Right cardiac atrium (tissue), 5 donors: ENCODE measurements around the gene NOTUM. TPM values are rescaled to one million over a fixed set of nuclear protein-coding genes. Genes with fewer than 3 reads are reported as not detected.

Experiments used
- ATAC-seq, 2 donors: fragments of 200-7000 bp; cut with Tn5 transposase; one replicate each; pipeline versions ENCODE4 v1.8.0 to v1.9.1; 2020; ENCODE audit warnings: moderate library complexity in 2 of 2, mild to moderate bottlenecking in 1 of 2
- DNase-seq, 3 donors: peaks; one replicate each; pipeline ENCODE4 v3.0.0-alpha.2; 2020
- H3K27ac ChIP-seq: one replicate; pipeline ENCODE4 v1.5.1; 2013; ENCODE audit warnings: mild to moderate bottlenecking, low read length, control low read depth, moderate library complexity
- H3K27me3 ChIP-seq: one replicate; pipeline ENCODE4 v1.6.1; 2013; ENCODE audit not compliant: control insufficient read depth, insufficient read depth
- H3K4me1 ChIP-seq: one replicate; pipeline ENCODE4 v1.6.1; 2013; ENCODE audit warnings: low read length; ENCODE audit not compliant: control insufficient read depth, insufficient read depth
- H3K4me3 ChIP-seq: one replicate; pipeline ENCODE4 v1.5.1; 2013; ENCODE audit warnings: low read length, control low read depth
- H3K9me3 ChIP-seq: one replicate; pipeline ENCODE4 v1.6.1; 2013; ENCODE audit warnings: low read length; ENCODE audit not compliant: control insufficient read depth
- WGBS: extraction: QIAGEN DNeasy Blood & Tissue Kit; methylation state at CpG from one replicate; pipeline ENCODE4 v1.1.7; 2013; 5-methylcytosine and 5-hydroxymethylcytosine counted together
- intact Hi-C, 4 donors: fragments of 100-400 bp; cut with DNase I; formaldehyde crosslinking; loops; one replicate each; pipeline versions ENCODE4 v1.11.0 to v1.14.0; 2022 to 2023
- polyA plus RNA-seq: library from polyadenylated mRNA; stranded (reverse); fragments of 200-250 nt; gene quantifications from one replicate; pipeline ENCODE4 v1.2.3, GENCODE V29; 2013
- total RNA-seq, 4 donors: library from RNA; stranded (reverse); fragmentation: NEBNext Ultra II Directional; extraction: Animal tissue kit (Norgen Biotek cat#: 25700); gene quantifications; one replicate each; pipeline ENCODE4 v1.2.1, GENCODE V29; 2021
- donor health status: healthy with polysubstance abuse.
- donor health status: DM: no; HTN: yes; CAD: no.
- donor health status: DM: no; HTN: no; CAD: no.
- donor health status: DM: no; HTN: yes; CAD: no; lungs with severe emphysema.
- donor health status: DM: yes; HTN: yes; CAD: no.

Gene NOTUM
- total and polyA plus RNA-seq, 5 donors = 0.05 TPM; not detected in 4

DNA sequence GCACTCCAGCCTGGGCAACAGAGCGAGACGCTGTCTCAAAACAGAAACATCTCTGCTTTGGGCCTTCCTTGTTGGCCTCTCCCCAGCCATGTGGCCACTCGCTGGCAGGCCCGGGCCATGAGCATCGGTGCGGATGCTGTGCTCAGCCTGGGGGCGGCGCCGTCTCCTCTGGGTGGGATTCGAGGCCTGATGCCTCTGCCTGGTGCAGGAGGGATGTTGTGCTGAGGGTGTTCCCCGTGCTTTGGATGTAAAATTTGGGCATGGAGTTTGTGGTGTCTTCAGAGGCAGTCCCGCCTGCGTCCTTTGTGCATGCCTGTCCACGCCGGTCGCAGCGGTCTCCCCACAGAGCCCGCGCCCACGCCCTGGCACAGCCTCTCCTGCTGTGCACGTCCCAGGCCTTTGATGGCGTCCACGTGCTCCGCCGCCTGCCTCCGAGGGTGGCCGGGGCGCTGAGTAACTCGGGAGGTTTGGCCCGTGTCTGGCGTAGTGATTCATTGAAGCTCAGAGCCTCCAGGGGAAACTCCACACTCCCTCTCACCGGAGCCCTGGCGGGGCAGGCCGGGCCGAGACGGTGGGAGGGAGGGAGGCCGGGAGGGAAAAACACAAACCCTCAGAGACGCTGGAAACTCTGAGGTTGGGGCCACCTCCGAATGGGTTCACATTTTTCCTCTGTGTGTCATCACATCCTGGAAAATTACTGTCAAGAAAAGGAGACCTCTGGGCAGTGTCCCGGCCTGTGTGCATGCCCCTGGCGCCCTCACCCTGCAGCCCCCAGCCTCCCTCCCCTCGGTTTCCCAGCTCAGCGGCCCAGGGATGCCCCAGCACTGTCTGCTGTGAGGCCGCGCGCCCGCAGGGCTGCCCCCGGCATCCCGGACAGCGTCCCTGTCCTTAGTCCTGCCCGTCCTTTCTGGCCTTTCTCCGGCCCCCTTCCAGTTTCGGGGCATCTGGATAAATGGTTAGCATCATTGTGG, 42.7 kb upstream of the NOTUM start:
- Histone ChIP-seq H3K4me1 (no peaks in the 10 kb centered on the region), H3K27ac (no peak overlapping the region), H3K27me3 (no peaks in the 10 kb centered on the region), H3K9me3 (no peaks in the 10 kb centered on the region), H3K4me3 (no peak overlapping the region)
- 59% methylated on average over 53 of the region's 53 CpGs for WGBS
- intact Hi-C loops = no loop called here
- DNase-seq = peak; percentile 77 to 82 (median 79)
- ATAC-seq = peak; percentile 45 to 83

DNA sequence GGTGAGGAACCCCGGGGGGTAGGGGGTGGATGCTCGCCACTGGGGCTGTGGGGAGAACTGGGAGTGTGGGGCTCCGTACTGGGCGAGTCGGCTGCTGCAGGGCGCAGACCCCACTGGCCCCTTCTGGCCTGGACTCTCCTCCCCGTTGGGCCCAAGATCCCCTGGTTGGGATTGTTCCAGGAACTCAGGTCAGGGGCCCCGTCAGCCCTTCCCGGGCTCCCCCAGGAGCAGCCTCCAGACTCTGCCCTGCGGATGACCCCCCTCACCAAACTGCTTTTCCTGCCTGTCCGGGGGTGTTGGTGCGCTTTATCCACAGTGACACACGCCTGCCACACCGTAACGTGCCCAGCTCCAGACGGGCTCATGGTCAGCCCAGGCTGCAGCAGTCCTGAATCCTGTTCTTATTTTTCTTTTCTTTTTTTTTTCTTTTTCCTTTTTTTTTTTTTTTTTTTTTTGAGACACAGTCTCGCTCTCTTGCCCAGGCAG, 40.6 kb upstream of the NOTUM start:
- no peak overlapping the region for H3K4me3 ChIP-seq
- DNase-seq = no peak
- no peak for ATAC-seq
- 81% methylated on average over 17 of the region's 17 CpGs for WGBS
- no peaks in the 10 kb centered on the region for H3K27me3 ChIP-seq
- intact Hi-C loops = no loop called here
- H3K9me3 ChIP-seq = no peaks in the 10 kb centered on the region
- no peaks in the 10 kb centered on the region for H3K4me1 ChIP-seq
- H3K27ac ChIP-seq = no peak overlapping the region

DNA sequence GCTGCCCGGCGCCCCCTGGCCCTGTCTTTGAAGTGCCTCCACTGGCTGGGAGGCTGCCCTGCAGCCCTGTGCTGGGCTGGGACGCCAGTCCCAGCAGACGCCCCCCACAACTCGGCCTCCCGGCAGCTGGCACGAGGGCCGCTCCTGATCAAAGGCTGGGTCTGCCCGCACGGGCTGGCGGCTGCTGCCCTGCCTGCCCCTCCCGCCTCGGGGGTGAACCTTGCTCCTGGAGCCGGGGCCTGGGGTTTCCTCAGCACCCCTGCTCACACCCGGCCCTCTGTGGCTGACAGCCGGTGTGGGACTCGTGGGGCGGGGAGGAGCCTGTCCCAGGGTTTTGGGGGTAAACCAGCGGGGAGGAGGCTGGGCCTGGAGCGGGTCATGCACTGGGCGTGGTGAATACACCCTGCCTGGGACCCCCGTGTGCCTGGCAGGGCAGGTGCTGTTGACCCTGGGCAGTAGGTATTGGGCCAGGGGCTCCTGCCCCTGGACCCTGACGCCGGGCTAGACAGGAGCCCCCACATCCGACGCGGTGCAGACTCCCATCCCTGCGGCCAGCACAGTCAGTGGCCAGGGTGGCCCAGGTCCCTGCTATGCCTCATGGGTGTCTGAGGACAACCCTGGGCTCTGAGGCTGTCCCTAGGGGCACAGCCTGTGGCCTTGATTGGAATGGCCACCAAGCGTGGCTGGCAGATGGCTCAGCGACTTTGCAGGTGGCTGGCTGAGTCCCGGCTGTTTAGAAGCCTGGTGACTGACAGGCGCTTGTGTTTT, 40.0 kb upstream of the NOTUM start:
- Histone ChIP-seq H3K9me3 (no peaks in the 10 kb centered on the region), H3K27ac (no peak overlapping the region), H3K27me3 (no peaks in the 10 kb centered on the region), H3K4me1 (no peaks in the 10 kb centered on the region), H3K4me3 (no peak overlapping the region)
- intact Hi-C loops = no loop called here
- WGBS = 89% methylated on average over 32 of the region's 32 CpGs
- DNase-seq = no peak
- ATAC-seq = no peak

DNA sequence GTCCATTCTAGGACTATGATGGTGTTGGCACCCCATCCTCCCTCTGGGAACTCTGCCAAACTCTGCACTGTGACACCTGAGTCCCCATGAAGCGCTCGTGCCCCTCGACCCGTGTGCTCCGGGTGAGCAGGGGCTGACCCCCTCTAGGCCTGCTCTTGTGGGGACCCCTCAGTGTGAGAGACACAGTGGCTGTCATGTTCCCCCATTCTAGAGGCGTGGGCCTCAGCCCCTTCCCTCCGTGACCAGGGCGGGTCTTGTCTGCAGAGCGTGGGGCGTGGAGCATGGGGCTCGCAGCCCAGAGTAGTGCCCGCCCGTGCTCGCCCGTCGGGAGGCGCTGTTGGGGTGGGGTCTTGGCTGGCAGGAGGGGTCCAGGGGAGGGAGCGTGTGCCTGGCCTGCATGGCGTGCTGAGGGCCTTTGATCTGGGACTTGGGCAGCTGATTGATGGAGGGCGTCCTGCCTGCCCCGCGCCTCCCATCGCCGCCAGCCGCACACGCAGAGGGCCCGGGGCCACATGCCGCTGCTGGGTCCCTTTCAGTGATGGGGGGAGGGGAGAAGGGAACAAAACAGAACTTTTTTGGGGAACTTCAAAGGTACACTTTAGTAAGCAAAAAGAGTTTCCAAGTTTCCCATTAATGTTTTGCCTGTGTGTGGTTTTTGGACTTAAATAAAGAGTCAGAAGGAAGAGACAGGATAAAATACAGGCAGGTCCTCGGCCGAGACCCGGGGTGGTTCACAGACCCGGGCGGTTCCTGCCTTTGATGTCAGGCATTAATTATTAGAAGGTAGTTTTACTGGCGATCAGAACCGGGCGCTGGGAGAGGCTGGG, 39.2 kb upstream of the NOTUM start:
- Histone ChIP-seq H3K27me3 (no peaks in the 10 kb centered on the region), H3K4me1 (no peaks in the 10 kb centered on the region), H3K27ac (no peak overlapping the region), H3K9me3 (no peaks in the 10 kb centered on the region), H3K4me3 (no peak overlapping the region)
- intact Hi-C loops = no loop called here
- WGBS = 88% methylated on average over 36 of the region's 36 CpGs
- ATAC-seq = no peak
- no peak for DNase-seq

DNA sequence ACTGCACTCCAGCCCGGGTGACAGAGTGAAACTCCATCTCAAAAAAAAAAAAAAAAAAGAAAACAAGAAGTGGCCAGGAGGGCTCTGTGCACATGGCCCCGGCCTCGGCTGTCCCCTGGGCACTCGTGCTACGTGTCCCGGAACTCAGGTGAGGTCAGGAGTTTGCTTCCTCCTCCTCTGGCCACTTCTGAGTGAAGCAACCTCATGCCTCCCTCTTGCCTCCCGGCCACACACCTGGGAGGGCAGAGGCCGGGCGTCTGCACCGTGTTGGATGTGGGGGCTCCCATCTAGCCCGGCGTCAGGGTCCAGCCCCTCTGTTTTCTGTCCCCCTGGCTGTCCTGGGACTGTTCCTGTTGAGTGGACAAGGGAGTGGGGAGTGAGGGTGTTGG, 38.6 kb upstream of the NOTUM start:
- no peaks in the 10 kb centered on the region for H3K4me1 ChIP-seq
- DNase-seq (no peak), ATAC-seq (no peak)
- 88% methylated on average over 12 of the region's 12 CpGs for WGBS
- no peak overlapping the region for H3K27ac ChIP-seq
- no peaks in the 10 kb centered on the region for H3K9me3 ChIP-seq
- intact Hi-C loops = no loop called here
- no peak overlapping the region for H3K4me3 ChIP-seq
- no peaks in the 10 kb centered on the region for H3K27me3 ChIP-seq

DNA sequence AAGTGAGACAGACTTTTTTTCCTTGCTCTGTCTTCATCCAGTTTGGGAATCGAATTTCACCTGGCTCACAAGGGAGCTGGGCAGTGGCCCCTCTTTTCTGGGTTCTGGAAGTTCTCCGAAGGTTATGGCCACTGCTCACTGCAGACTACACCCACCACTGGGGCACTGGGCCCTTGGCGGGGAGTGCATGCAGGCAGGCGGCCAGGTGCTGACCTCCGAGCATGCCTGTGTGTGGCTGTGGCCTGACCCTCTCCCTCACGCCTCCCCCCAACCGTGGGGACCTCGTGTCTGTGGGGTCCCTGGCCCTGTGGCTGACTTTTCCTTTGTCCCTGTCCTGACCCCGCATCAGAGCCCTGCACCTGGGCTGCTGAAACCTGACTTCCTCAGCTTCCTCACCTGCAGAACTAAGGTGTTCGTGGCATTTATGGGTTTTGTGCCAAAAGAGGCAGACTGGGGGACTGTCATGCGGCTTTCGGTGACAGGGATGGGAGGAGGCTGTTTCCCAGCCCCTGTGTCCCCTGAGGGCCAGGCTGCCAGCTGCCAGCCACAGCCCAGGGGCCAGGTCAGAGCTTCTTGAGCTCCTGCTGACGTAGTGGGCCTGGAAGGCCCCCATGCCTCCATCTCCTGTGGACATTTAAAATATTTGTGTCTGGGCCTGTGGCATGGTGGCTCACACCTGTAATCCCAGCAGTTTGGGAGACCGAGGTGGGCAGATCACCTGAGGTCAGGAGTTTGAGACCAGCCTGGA, 37.9 kb upstream of the NOTUM start:
- H3K27ac ChIP-seq = no peak overlapping the region
- no peak overlapping the region for H3K4me3 ChIP-seq
- intact Hi-C loops = no loop called here
- WGBS = 89% methylated on average over 14 of the region's 14 CpGs
- no peaks in the 10 kb centered on the region for H3K27me3 ChIP-seq
- no peaks in the 10 kb centered on the region for H3K9me3 ChIP-seq
- no peaks in the 10 kb centered on the region for H3K4me1 ChIP-seq
- ATAC-seq = no peak
- peak in 2 of 3 donors; percentile 24 to 40 for DNase-seq

DNA sequence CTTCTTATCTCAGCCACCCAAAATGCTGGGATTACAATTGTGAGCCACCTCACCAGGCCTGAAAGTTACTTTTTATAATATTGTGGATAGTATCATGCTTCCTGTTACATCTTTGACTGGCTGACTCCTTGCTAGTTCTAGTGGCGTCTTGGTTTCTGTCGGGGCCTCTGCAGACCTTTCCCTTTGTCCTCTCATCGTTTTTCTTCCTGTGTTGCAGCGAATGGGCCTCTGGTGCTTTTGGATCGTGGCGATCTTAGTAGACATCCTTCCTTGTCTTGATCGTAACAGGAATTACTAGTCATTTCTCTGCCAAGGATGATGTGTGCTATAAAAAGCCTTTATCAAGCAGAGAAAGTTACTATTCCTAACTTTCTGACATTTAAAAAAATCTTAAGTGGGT, 37.2 kb upstream of the NOTUM start:
- H3K9me3 ChIP-seq = no peaks in the 10 kb centered on the region
- H3K27me3 ChIP-seq = no peaks in the 10 kb centered on the region
- no peak overlapping the region for H3K4me3 ChIP-seq
- ATAC-seq (no peak), DNase-seq (peak in 1 of 3 donors; percentile 3)
- intact Hi-C loops = no loop called here
- 67% methylated on average over 7 of the region's 7 CpGs for WGBS
- no peak overlapping the region for H3K27ac ChIP-seq
- H3K4me1 ChIP-seq = no peaks in the 10 kb centered on the region

DNA sequence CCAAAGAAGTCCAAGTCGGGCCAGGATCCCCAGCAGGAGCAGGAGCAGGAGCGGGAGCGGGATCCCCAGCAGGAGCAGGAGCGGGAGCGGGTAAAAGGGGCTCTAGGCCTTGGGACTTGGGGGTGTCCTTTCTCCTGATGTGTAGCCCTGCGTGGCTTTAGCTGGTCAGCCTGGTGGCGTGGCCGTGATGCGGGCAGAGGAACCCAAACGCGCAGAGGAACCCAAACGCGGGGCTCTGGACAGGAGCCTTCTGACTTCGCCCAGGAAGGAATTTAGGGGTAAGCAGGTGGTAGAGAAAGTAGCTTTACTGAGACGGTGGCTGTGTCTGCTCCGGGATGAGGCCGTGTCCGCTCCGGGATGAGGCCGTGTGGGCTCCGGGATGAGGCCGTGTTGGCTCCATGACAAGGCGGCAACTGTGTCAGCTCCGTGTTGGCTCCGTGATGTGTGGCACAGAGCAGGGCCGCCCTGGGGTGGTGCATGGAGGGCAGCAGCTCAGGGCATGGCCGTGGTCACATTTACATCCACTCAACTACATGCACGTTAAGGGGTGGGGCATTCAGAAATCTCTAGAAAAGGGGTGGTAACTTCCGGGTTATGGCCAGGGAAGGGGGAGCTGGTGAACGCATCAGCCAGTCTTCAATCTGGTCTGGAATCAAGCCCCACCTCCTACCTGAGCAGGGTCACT, 35.9 kb upstream of the NOTUM start:
- H3K9me3 ChIP-seq = no peaks in the 10 kb centered on the region
- ATAC-seq = no peak
- WGBS = 96% methylated on average over 30 of the region's 30 CpGs
- peak; percentile 9 to 54 (median 39) for DNase-seq
- intact Hi-C loops = no loop called here
- H3K27me3 ChIP-seq = no peaks in the 10 kb centered on the region
- no peak overlapping the region for H3K4me3 ChIP-seq
- H3K27ac ChIP-seq = no peak overlapping the region
- no peaks in the 10 kb centered on the region for H3K4me1 ChIP-seq

DNA sequence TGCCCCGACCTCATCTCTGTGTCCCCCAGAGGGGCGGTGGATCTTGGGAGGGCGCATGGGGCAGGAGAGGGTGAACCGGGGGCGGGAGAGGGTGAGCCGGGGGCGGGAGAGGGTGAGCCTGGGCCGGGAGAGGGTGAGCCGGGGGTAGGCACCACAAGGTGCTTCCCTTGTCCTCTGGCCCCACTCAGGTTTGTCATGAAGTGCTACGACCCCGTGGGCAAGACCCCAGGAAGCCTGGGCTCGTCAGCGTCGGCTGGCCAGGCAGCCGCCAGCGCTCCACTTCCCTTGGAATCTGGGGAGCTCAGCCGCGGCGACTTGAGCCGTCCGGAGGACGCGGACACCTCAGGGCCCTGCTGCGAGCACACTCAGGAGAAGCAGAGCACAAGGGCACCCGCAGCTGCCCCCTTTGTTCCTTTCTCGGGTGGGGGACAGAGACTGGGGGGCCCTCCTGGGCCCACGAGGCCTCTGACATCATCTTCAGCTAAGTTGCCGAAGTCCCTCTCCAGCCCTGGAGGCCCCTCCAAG, 35.3 kb upstream of the NOTUM start:
- Histone ChIP-seq H3K9me3 (no peaks in the 10 kb centered on the region), H3K4me1 (no peaks in the 10 kb centered on the region), H3K27ac (no peak overlapping the region), H3K4me3 (no peak overlapping the region), H3K27me3 (no peaks in the 10 kb centered on the region)
- 93% methylated on average over 28 of the region's 28 CpGs for WGBS
- DNase-seq (peak; percentile 11 to 58 (median 27)), ATAC-seq (no peak)
- intact Hi-C loops = no loop called here
